HepG2 (cell line): ENCODE results near the gene TMC2. TPM values are rescaled to one million over a fixed set of nuclear protein-coding genes. Genes with fewer than 3 reads are reported as not detected.

Source experiments
- CEBPG ChIP-seq: IDR thresholded peaks from 2 replicates; pipeline ENCODE4 v1.6.1; 2016
- ELF3 ChIP-seq: IDR thresholded peaks from 2 replicates; pipeline ENCODE4 v1.6.1; 2016; ENCODE audit warnings: missing genetic modification reagents, missing compliant biosample characterization
- ETV6 ChIP-seq: sonication (generic); formaldehyde crosslinking; conservative IDR thresholded peaks from 2 replicates; pipeline ENCODE4 v1.4.0; 2020; ENCODE audit warnings: missing genetic modification reagents
- GPN1 ChIP-seq: sonication (generic); formaldehyde crosslinking; IDR thresholded peaks from 2 replicates; pipeline ENCODE4 v1.5.1; 2020; ENCODE audit warnings: missing genetic modification reagents, borderline replicate concordance
- REL ChIP-seq: sonication (generic); formaldehyde crosslinking; conservative IDR thresholded peaks from 2 replicates; pipeline ENCODE4 v1.8.0; 2022; ENCODE audit warnings: mild to moderate bottlenecking, missing genetic modification reagents, moderate library complexity
- TAF1 ChIP-seq: sonication (generic); formaldehyde crosslinking; IDR thresholded peaks from 2 replicates; pipeline ENCODE4 v1.4.0; 2020; ENCODE audit warnings: missing genetic modification reagents
- TCF12 ChIP-seq, 2 experiments: fragments of 450-650 bp in 1 of 2; sonication (generic) in 1 of 2; formaldehyde crosslinking in 1 of 2; IDR thresholded peaks; 2 replicates each; pipeline versions ENCODE4 v1.6.1 to v1.8.0; 2017 to 2022; ENCODE audit warnings: antibody characterized with exemption in 1 of 2, mild to moderate bottlenecking in 1 of 2, missing genetic modification reagents in 1 of 2, moderate library complexity in 1 of 2
- TSC22D2 ChIP-seq: sonication (generic); formaldehyde crosslinking; IDR thresholded peaks from 2 replicates; pipeline ENCODE4 v1.5.1; 2020; ENCODE audit warnings: missing genetic modification reagents, mild to moderate bottlenecking, borderline replicate concordance
- ZFP82 ChIP-seq: sonication (generic); formaldehyde crosslinking; IDR thresholded peaks from 2 replicates; pipeline ENCODE4 v1.5.1; 2020; ENCODE audit warnings: mild to moderate bottlenecking, missing genetic modification reagents, borderline replicate concordance
- ZNF564 ChIP-seq: sonication (generic); formaldehyde crosslinking; IDR thresholded peaks from 2 replicates; pipeline ENCODE4 v1.8.1; 2023; ENCODE audit warnings: mild to moderate bottlenecking, missing genetic modification reagents
- ZNF629 ChIP-seq: sonication (generic); formaldehyde crosslinking; conservative IDR thresholded peaks from 2 replicates; pipeline ENCODE4 v1.5.0; 2020; ENCODE audit warnings: missing genetic modification reagents
- ZNF768 ChIP-seq: sonication (generic); formaldehyde crosslinking; IDR thresholded peaks from 2 replicates; pipeline ENCODE4 v1.4.0; 2020; ENCODE audit warnings: missing genetic modification reagents
- polyA plus RNA-seq, 8 experiments: library from polyadenylated mRNA; depleted of rRNA in 3 of 8; stranded (reverse) in 7 of 8; unstranded in 1 of 8; fragments of >200 nt; fragmentation: Illumina TruSeq in 4 of 8; extraction: Trizol in 4 of 8; gene quantifications; 2 replicates each; pipeline versions ENCODE4 v1.2.1 to v1.2.3, GENCODE V29; 2011 to 2016; ENCODE audit warnings: low read depth in 4 of 8, missing spikeins in 1 of 8, mixed read lengths in 1 of 8; ENCODE audit not compliant: insufficient read depth in 1 of 8
- total RNA-seq, 5 experiments: library from RNA; depleted of rRNA; stranded (reverse); fragments of >200 nt; fragmentation: Illumina TruSeq; extraction: Trizol; gene quantifications; 2 replicates each; pipeline ENCODE4 v1.2.3, GENCODE V29; 2016; ENCODE audit warnings: low read depth in 1 of 5
- TF ChIP-seq, protein P1 (sequence below): sonication (generic); formaldehyde crosslinking; IDR thresholded peaks from 2 replicates; pipeline ENCODE4 v1.4.0; 2020; ENCODE audit warnings: mild to moderate bottlenecking, missing genetic modification reagents, borderline replicate concordance
- TF ChIP-seq, protein P2 (sequence below): sonication (generic); formaldehyde crosslinking; IDR thresholded peaks from 2 replicates; pipeline ENCODE4 v1.5.0; 2020; ENCODE audit warnings: mild to moderate bottlenecking, missing genetic modification reagents, borderline replicate concordance
- TF ChIP-seq, protein P3 (sequence below): sonication (generic); formaldehyde crosslinking; IDR thresholded peaks from 2 replicates; pipeline ENCODE4 v1.4.0; 2020; ENCODE audit warnings: missing genetic modification reagents, borderline replicate concordance
- TF ChIP-seq, protein P4 (sequence below): sonication (generic); formaldehyde crosslinking; IDR thresholded peaks from 2 replicates; pipeline ENCODE4 v1.4.0; 2020; ENCODE audit warnings: missing genetic modification reagents, borderline replicate concordance

The TMC2 gene
- total and polyA plus RNA-seq, 2 of the 13 experiments (the other 11 are each of a cell fraction or from before 2014, with no cell fraction given) = not detected

DNA sequence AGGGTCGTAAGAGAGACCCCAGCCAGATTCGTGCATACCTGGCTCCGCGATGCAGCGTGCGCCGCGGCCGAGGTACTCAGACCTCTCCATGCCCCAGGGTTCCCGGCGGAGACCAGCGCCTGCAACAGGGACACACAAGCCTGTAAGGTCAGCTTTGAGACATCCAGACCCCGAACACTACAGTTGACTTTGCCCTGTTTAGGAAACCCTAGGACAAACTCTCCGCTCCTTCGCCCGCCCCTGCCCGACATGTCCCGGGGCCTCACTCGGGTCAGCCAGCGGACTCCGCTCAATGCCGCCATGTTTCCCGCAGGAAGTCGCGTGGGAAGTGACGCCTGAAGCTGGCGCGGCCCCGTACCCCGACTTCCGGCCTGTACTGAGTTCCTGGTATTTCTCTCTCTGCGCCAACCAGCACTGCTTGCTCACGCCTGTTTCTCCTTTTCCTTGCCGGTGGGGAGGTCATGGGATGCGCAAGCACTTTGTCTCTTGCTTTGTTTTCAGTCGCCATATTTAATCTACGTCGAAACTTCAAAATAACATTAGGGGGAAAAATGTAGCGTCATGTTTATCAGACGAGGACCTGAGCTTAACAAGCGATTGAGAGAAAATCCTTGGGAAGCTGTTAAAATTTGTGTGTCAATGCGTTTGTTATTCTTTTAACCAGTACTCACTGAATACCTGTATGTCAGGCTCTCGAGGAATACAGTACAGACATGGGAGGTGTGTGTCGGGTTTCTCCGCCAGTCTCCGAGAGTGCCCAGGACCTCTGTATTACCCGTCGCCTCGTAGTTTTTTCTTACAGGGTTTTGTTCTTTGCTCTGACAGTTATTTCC lies 127.7 kb downstream of the TMC2 start, which contains the start of gene IDH3B (continued):
- TF ChIP-seq ZNF564 (CRISPR knock-in tag) (peak; percentile 34; the same call in 1 of the 2 replicates), ZNF629 (CRISPR knock-in tag) (no peak), TCF12 (IDR thresholded peaks at IDR 0.05) (no peak), TCF12 (CRISPR knock-in tag; IDR thresholded peaks at IDR 0.05) (peak; percentile 75; the same call in 1 of the 2 replicates), GPN1 (CRISPR knock-in tag) (no peak), ELF3 (CRISPR knock-in tag) (peak; percentile 100), ETV6 (peak; percentile 83), REL (no peak), TSC22D2 (CRISPR knock-in tag) (peak; percentile 94), ZFP82 (CRISPR knock-in tag) (no peak), TAF1 (peak; percentile 98), CEBPG (CRISPR knock-in tag) (peak; percentile 49), ZNF768 (CRISPR knock-in tag) (peak; percentile 83)
- TF ChIP-seq, protein P1, sequence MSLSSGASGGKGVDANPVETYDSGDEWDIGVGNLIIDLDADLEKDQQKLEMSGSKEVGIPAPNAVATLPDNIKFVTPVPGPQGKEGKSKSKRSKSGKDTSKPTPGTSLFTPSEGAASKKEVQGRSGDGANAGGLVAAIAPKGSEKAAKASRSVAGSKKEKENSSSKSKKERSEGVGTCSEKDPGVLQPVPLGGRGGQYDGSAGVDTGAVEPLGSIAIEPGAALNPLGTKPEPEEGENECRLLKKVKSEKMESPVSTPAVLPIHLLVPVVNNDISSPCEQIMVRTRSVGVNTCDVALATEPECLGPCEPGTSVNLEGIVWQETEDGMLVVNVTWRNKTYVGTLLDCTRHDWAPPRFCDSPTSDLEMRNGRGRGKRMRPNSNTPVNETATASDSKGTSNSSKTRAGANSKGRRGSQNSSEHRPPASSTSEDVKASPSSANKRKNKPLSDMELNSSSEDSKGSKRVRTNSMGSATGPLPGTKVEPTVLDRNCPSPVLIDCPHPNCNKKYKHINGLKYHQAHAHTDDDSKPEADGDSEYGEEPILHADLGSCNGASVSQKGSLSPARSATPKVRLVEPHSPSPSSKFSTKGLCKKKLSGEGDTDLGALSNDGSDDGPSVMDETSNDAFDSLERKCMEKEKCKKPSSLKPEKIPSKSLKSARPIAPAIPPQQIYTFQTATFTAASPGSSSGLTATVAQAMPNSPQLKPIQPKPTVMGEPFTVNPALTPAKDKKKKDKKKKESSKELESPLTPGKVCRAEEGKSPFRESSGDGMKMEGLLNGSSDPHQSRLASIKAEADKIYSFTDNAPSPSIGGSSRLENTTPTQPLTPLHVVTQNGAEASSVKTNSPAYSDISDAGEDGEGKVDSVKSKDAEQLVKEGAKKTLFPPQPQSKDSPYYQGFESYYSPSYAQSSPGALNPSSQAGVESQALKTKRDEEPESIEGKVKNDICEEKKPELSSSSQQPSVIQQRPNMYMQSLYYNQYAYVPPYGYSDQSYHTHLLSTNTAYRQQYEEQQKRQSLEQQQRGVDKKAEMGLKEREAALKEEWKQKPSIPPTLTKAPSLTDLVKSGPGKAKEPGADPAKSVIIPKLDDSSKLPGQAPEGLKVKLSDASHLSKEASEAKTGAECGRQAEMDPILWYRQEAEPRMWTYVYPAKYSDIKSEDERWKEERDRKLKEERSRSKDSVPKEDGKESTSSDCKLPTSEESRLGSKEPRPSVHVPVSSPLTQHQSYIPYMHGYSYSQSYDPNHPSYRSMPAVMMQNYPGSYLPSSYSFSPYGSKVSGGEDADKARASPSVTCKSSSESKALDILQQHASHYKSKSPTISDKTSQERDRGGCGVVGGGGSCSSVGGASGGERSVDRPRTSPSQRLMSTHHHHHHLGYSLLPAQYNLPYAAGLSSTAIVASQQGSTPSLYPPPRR (CRISPR knock-in tag) = peak; percentile 50; the same call in 1 of the 2 replicates
- TF ChIP-seq, protein P2, sequence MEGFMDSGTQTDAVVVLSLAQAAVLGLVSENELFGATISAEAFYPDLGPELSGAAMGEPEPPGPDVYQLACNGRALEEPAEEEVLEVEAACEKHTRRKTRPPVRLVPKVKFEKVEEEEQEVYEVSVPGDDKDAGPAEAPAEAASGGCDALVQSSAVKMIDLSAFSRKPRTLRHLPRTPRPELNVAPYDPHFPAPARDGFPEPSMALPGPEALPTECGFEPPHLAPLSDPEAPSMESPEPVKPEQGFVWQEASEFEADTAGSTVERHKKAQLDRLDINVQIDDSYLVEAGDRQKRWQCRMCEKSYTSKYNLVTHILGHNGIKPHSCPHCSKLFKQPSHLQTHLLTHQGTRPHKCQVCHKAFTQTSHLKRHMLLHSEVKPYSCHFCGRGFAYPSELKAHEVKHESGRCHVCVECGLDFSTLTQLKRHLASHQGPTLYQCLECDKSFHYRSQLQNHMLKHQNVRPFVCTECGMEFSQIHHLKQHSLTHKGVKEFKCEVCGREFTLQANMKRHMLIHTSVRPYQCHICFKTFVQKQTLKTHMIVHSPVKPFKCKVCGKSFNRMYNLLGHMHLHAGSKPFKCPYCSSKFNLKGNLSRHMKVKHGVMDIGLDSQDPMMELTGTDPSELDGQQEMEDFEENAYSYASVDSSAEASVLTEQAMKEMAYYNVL (CRISPR knock-in tag) = peak; percentile 82; the same call in 1 of the 2 replicates
- TF ChIP-seq, protein P3, sequence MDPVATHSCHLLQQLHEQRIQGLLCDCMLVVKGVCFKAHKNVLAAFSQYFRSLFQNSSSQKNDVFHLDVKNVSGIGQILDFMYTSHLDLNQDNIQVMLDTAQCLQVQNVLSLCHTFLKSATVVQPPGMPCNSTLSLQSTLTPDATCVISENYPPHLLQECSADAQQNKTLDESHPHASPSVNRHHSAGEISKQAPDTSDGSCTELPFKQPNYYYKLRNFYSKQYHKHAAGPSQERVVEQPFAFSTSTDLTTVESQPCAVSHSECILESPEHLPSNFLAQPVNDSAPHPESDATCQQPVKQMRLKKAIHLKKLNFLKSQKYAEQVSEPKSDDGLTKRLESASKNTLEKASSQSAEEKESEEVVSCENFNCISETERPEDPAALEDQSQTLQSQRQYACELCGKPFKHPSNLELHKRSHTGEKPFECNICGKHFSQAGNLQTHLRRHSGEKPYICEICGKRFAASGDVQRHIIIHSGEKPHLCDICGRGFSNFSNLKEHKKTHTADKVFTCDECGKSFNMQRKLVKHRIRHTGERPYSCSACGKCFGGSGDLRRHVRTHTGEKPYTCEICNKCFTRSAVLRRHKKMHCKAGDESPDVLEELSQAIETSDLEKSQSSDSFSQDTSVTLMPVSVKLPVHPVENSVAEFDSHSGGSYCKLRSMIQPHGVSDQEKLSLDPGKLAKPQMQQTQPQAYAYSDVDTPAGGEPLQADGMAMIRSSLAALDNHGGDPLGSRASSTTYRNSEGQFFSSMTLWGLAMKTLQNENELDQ (CRISPR knock-in tag) = no peak
- TF ChIP-seq, protein P4, sequence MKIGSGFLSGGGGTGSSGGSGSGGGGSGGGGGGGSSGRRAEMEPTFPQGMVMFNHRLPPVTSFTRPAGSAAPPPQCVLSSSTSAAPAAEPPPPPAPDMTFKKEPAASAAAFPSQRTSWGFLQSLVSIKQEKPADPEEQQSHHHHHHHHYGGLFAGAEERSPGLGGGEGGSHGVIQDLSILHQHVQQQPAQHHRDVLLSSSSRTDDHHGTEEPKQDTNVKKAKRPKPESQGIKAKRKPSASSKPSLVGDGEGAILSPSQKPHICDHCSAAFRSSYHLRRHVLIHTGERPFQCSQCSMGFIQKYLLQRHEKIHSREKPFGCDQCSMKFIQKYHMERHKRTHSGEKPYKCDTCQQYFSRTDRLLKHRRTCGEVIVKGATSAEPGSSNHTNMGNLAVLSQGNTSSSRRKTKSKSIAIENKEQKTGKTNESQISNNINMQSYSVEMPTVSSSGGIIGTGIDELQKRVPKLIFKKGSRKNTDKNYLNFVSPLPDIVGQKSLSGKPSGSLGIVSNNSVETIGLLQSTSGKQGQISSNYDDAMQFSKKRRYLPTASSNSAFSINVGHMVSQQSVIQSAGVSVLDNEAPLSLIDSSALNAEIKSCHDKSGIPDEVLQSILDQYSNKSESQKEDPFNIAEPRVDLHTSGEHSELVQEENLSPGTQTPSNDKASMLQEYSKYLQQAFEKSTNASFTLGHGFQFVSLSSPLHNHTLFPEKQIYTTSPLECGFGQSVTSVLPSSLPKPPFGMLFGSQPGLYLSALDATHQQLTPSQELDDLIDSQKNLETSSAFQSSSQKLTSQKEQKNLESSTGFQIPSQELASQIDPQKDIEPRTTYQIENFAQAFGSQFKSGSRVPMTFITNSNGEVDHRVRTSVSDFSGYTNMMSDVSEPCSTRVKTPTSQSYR (CRISPR knock-in tag) = peak; percentile 40; the same call in 1 of the 2 replicates
